RKO (cell line): ENCODE measurements around the gene CXCL8.
"Not testable (repeated sequence)": the region's sequence is repeated elsewhere in the genome, so short reads cannot be mapped to it uniquely, and the experiment has no call there.

Experiments
- DNase-seq: peaks from one replicate; pipeline ENCODE4 v3.0.0-alpha.2; 2016; ENCODE audit warnings: low spot score

The CXCL8 gene

DNA sequence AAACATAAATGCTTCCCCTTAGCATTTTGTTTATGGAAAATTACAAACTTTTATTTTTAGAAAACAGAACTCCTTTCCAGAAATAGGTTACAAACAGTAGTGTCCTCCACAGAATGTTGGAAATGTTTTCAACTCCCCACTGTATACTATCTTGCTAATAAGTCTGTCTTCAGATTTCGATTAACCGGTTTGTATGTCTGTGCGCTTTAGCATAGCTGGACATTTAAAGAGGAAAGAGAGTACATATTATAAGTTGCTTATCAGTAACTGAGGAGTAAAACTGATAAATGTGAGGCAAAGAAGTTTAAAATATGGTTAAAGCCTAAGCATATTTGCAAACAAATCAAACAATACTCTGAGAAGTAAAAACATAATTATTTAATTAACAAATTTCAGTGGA lies 3.4 kb downstream of the CXCL8 start:
- no peak for DNase-seq

DNA sequence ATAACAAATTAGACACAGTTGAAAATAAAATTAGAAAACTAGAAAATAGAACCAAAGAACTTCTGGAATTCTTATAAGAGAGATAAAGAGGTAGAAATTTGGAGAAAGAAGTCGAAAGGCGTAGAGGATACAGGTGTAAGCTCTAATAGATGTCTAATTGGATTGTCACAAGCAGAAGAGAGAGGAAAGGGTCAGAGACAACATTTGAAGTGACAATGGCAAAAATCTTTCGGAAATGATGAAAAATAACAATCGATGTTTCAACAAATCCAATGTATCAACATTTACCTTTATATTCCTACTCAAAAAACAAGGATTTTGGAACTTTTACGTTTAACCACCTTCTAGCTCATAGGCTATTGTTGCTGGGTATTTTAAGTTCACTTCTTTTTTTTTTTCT lies 3.8 kb downstream of the CXCL8 start:
- no peak for DNase-seq

DNA sequence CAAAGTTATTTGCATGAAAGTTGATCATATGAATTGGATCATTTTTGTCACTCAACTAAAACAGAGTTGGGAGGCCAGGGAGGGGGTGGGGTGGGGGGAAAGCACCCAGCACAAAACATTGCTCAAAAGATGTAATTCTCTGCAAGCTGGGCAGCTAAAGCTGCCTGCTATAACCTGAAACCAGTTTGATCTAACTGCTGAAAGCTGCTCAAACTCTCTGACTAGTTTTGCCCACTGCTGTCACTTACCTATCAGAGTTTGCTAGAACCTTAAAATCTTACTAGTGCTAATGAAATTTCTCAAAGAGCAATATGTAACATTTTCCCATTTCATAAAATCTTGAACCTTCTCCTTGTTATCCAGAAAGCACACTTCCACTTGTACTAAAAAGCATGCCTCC lies 10.4 kb downstream of the CXCL8 start:
- no peak for DNase-seq

DNA sequence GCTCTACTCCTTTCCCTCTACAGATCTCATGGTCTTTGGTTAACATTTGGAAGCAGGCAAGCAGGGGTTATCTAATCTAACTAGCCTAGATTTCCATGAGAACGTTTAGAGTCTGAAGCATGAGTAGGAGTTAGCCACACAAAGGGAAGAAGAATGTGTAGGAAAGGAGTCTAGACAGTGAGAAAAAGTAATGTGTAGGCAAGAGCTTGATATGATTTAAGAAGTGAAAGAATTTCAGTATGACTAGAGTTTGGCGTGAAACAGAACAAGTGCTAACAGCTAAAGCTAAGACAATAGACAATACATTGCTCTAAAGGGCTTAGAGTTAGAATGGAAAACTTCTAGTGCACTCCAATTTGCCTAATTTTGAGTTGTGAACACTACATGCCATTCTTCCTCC lies 10.8 kb downstream of the CXCL8 start:
- DNase-seq, result no peak

DNA sequence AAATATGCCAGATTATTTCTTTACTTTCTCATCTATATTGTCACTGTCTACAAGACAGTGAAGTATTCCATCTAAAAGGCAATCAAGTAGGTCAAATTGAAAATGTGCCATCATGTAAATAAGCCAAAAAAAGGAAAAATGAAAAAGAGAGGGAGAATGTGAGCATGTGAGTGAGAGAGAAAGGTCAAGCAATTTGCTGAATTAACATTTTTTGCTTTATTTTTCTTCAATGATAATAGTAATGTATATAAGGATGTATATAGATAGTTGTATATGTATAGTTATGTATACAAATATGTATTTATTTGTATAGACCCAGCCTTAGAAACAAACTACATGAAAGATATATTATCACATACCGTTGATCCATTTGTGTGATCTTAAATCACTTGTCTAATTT lies 11.5 kb downstream of the CXCL8 start:
- no peak for DNase-seq

DNA sequence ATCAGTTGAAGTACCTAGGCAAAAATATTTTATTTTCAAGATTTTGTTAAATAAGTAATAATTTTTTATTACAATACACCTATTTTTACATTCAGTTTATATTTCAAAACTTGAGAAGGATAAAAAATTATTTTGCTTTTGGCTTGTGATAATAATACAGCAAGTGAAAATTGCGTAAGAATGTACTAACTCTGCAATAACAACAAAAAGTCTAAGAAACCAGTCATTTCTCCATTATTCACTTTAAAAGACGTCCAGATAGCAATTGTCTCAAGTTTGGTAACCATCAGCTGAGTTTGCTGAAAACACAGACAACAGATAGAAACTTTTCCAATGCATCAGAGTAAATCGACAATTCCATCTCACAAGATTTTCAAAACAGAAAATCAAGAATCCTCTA lies 12.1 kb downstream of the CXCL8 start:
- DNase-seq, result no peak

DNA sequence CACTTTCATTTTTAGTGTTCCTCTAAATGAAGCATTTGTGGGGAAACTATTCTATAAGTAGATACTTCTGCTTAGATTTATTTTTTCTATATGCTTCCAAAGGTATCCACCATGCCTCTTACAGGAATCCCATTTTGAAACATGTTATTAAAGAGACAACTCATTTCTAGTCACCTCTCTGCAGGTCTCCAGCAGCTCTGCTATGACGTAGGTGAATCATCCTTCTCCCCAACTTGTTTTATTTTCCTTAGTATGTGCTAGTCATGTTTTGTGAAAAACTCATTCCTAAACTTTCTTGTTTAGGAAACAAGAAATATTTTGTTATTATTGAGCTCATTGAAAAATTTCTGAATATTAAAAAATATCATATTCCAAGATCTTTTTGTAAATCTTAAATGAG lies 12.8 kb downstream of the CXCL8 start:
- DNase-seq, result no peak

DNA sequence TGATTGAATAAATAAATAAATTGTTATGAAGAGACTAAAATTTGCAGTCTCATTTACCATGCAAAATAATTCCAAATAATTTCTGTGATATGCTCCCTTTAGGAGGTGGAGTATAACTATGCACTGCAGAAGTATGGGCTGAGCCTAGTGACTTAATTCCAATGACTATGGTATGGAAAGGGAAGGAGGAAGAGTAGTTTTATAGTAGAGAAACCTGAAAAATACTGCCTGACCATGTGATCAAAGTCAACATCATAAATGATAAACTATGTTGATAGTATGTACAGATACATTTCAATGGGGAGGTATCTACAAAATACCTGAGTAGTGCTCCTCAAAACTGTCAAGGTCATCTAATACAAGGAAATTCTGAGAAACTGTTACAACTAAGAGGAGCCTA lies 14.6 kb downstream of the CXCL8 start:
- no peak for DNase-seq

DNA sequence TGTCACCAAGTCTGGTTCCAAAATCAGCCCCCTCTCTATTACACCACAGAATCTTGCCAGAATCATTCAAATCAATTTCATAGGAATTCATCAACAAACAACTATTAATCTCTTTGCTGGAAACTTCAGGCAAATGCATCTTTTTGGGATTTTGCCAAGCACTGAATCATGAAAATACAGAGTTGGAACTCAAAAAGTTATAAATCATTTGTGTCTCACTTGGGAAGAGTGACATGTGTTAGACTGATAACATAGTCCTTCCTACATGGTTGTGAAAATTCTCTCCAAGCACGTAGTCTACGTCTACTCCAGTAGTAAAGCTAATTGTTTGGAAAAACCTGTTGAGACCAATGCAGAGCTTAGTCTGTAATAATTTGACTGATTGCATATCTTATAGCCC lies 19.0 kb downstream of the CXCL8 start:
- no peak for DNase-seq

DNA sequence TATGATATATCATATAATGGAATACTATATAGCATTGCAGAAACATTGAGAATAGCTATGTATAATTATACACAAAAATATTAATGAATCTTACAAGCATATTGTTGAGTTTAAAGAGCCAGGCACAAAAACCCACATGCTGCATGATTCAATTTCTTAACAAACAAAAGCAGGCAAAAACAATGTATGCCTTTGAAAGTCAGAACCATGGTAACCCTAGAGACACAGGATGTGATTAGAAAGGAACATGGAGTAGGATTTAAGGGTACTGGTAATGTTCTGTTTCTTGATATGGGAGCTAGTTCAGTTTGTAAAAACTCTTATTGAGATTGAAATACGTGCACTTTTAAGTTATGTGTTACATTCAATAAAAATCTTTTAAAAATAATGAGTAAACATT lies 21.5 kb downstream of the CXCL8 start:
- DNase-seq, result no peak

DNA sequence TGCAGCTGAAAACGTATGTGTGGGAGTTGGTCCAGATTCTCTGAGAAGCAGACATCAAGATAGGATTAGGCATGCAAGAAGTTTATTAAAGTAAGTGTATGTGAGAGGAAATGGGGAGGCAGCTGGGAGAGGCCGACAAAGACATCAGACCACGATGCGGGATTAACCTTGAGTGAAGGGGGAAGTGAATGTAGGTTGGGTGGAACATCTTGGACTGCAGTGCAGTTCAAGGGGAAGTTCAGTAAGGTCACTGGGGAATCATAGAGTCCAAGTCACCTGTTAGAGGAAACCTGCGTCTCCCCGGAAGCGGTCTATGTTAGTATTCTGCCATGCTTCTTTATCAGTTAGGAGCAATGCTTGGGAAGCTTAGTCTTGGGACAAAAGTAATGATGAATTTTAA lies 22.0 kb downstream of the CXCL8 start:
- DNase-seq, result no peak

DNA sequence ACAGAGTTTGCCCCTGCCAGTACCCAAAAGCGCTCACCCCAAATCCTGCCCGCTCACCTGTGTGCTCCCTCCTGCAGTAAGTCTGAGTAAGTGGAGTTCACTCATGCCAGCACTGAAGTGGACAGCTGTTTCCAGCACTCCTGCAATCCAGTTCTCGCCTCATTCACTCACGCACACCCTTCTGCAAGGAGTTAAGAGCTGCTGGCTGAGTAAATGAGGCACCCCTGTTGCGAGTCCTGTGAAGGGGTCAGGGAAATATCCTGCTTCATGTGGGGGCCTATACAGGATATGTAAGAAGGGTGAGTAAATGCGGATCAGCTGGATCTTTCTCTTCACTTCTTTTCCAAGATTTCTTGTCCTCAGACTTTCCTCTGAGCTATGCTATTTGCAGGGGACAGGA lies 23.5 kb downstream of the CXCL8 start:
- no peak for DNase-seq

DNA sequence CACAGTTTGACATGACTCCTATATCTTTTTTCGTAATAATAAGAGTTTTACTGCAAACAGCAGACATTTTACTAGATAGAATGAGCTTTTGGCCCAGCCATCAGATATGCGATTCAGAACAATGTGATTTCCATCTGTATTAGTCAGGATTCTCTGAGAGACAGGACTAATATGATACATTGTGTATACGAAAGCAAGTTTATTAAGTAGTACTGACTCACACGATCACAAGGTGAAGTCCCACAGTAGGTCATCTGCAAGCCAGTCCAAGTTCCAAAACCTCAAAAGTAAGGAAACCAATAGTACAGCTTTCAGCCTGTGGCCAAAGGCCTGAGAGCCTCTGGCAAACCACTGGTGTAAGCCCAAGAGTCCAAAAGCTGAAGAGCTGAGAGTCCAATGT lies 24.1 kb downstream of the CXCL8 start:
- DNase-seq, result no peak

DNA sequence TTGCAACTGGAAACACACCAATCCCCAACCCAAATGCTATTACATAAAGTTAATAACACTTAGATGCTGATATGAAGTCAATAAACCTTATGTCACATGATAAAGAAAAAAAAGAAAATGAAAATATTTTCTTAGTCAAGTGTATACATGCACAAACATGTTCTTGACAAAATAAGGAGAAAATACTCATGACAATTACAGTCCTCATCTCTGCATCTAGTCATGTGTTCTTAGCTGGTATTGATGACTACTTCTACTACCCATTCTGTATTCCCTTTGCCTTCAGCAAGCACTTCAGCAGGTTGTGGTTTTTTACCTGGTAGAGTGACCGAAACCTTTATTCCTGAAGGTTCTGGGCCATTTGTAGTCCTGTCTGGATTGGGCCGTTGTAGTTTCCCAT lies 24.9 kb downstream of the CXCL8 start:
- no peak for DNase-seq

DNA sequence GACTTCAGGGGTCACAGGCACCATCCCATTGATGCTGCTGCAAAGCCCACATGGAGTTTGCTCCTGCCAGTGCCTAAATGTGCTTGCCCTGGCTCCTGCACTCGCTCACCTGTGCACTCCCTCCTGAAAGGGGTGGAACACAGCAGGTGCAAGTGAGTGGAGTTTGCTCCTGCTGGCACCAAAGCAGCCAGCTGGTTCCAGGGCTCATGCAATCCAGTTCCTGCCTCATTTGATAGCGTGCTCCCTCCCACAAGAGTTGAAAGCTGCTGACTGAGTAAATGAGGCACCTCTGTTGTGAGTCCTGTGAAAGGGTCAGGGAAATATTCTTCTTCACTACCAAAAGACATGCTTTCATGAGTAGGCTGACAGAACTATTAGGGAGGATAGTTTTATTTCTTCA lies 30.5 kb downstream of the CXCL8 start:
- no peak for DNase-seq

DNA sequence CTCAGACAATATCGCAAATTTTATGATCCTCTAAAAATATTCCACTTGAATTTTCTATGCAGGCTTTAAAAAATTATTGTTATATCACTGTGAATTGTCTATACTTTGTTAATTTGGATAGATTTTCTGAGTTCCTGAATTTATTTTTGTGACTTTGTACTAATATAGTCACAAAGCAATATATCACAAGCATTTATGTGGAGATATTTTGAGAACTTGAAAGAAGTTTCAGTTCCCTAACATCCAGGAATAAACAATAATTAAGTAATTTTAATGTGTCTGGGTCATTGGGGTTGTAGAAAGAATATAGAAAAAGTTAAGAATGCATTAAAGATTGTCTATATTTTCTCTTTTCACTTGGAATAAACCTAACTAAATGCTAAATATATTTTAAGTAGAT lies 32.0 kb downstream of the CXCL8 start:
- no peak for DNase-seq

DNA sequence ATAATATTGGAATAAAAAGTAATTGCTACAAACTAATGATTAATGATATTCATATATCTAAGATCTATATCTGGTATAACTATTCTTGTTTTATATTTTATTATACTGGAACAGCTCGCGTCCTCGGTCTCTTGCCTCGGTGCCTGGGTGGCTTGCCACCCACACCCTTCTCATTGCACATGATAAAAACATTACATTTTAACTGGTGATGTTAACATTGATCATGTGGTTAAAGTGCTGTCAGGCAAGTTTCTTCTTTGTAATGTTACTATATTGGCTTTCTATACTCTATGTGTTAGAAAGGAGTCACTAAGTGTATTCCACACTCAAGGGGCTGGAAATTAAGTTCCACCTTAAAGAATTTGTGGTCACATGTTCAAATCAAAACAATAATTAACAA lies 34.0 kb downstream of the CXCL8 start:
- DNase-seq, result not testable (repeated sequence)

DNA sequence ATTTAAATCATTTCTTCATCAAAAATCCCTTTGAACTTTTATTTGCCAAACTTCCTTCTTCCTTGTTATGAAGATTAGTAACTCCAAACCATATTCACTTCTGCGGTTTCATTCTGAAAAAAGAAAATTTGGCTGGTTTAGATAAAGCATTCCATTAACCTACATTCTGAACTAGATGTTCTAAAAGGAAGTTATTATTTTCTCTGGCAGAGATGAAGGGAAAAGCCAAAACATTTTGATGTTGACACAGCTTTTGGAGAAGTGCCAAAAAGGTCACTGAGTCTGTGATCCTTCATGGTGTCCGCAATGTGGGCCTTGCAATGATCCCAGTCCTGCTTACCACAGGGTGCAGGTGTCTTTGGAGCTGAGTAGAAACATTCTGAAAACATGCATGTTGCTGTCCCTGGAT lies 36.0 kb downstream of the CXCL8 start:
- DNase-seq, result no peak

DNA sequence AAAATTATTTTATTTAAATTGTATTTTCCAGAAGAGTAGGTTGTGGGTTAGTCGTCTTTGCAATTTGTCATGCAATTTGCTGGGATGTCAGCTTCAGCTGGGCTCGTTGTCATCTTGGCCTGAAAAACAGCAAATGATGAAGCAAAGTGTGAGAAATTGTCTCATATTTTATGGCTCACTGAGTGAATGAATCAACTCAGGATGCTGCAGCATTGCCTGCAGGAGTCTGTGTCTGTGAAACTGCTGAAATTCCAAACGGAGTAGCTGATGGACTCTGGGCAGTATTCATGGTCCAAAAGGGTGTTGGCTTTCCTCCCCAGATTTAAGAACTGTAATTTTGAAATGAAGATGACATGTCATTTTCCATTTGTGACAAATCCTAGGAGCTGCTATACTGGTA lies 37.2 kb downstream of the CXCL8 start:
- peak; percentile 33 for DNase-seq

DNA sequence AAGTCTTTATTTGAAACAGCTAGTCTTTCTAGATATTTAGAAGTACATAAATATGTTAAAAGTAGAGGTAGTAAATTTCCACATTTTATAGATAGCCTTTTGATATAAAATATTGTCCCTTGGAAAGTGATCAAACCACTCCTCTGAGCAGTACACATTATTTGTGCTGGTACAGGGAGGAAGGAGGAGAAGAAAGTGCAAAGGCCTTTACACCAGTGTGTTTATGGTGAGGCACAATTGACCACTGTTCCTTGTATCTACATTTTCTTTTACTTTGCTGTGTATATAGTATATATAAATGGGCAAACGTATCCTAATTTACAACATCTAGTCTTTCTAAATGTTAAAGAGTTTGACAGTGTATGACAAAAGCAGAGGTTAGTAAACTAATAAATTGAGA lies 39.9 kb downstream of the CXCL8 start:
- DNase-seq, result no peak

DNA sequence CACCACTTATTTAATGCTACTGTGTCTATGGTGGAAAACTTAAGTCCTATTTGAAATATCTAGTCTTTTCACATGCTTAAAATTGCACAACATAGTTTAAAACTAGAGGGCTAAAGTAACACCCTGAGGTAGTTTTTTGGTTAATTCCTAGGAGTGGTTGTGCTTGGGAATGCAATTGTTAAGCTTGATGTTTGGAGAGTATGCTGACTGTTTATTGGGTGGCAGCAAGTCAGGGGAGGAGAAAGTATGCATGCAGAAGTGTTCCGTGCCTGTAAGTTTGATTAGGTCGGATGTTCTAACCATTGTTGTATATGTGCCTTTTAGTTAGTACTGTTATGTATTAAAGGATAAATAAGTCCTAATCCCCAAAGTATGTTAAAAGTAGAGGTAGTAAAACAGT lies 40.5 kb downstream of the CXCL8 start:
- no peak for DNase-seq

DNA sequence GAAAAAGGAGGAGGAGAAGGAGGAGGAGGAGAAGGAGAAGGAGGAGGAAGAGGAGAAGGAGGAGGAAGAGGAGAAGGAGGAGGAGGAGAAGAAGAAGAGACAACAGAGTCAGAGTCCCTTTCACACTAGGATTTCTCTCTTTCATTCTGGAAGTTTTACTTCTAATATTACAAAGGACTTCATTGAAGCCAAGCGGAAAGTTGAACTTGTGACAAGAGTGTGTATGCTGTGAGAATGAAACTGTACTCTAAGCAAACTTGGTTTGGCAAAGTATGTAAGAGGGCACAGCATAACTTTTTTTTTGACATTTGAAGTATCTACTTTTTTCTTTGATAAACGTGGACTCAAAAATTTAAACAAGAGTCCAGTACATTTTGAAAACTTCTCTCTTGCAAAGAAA lies 48.0 kb downstream of the CXCL8 start:
- DNase-seq, result no peak
